GM12878 (cell line): ENCODE results near the gene NTN1. TPM values are rescaled to one million over a fixed set of nuclear protein-coding genes. Genes with fewer than 3 reads are reported as not detected.

Experiments used
- ATAC-seq: fragments of 200-7000 bp; cut with Tn5 transposase; 3 replicates; pipeline ENCODE4 v1.9.1; 2020; ENCODE audit warnings: mild to moderate bottlenecking, moderate library complexity
- BruUV-seq: library from RNA; stranded (reverse); fragments of 400-500 nt; replicated peaks from 2 replicates; lab custom pipeline; 2021; lab: Mats Ljungman, UMichigan
- CTCF ChIA-PET: fragments of 300-600 bp; sonication (Branson Sonifier 250); formaldehyde crosslinking; extraction: SDS; loops from one replicate; lab custom pipeline; 2021; ENCODE audit warnings: inconsistent platforms; lab: Yijun Ruan, JAX
- POLR2A ChIA-PET: fragments of 350-600 bp; formaldehyde crosslinking; extraction: SDS; loops from one replicate; lab custom pipeline; 2021; ENCODE audit warnings: inconsistent platforms; lab: Charles Lee
- RAD21 ChIA-PET: fragments of 300-600 bp; sonication (Branson Sonifier 250); formaldehyde crosslinking; loops from one replicate; lab custom pipeline; 2023; ENCODE audit warnings: antibody characterized with exemption; ENCODE audit not compliant: unreplicated experiment; lab: Charles Lee
- SMC1A ChIA-PET: fragments of 300-600 bp; sonication (Branson Sonifier 250); formaldehyde crosslinking; loops from one replicate; lab custom pipeline; 2023; ENCODE audit not compliant: unreplicated experiment, uncharacterized antibody; lab: Charles Lee
- DNase-seq: peaks from one replicate; pipeline ENCODE4 v3.0.0-alpha.2; 2011; ENCODE audit warnings: low read depth, low spot score
- FAIRE-seq: peaks from 3 replicates; lab custom pipeline; 2011; peaks lifted over from hg19 to GRCh38; lab: Jason Lieb, UNC
- H2AFZ ChIP-seq: 2 replicates; pipeline ENCODE4 v1.6.0; 2011; ENCODE audit warnings: low read depth, low read length, control low read depth; ENCODE audit not compliant: control insufficient read depth
- H3K27ac ChIP-seq: 2 replicates; pipeline ENCODE4 v1.5.1; 2011; ENCODE audit warnings: control low read depth; ENCODE audit not compliant: control insufficient read depth, insufficient read depth
- H3K27me3 ChIP-seq, 2 experiments: replicated peaks in 1 of 2; 2 replicates each; pipeline versions ENCODE4 v1.6.0 to v1.6.1; 2011; ENCODE audit warnings: low read length in 1 of 2; ENCODE audit not compliant: control insufficient read depth in 2 of 2, insufficient read depth in 2 of 2
- H3K36me3 ChIP-seq, 2 experiments: 2 replicates each; pipeline ENCODE4 v1.5.1; 2011; ENCODE audit warnings: low read length in 1 of 2; ENCODE audit not compliant: control insufficient read depth in 2 of 2, insufficient read depth in 2 of 2
- H3K4me1 ChIP-seq: 2 replicates; pipeline ENCODE4 v1.6.1; 2011; ENCODE audit warnings: mild to moderate bottlenecking, low read length, moderate library complexity, mixed read lengths; ENCODE audit not compliant: control insufficient read depth, insufficient read depth
- H3K4me2 ChIP-seq: 2 replicates; pipeline ENCODE4 v1.6.0; 2011; ENCODE audit warnings: control low read depth; ENCODE audit not compliant: control insufficient read depth, insufficient read depth
- H3K4me3 ChIP-seq: fragments of 200-600 bp; sonication (generic); 2 replicates; pipeline ENCODE4 v1.5.1; 2016
- H3K79me2 ChIP-seq: 2 replicates; pipeline ENCODE4 v1.6.0; 2011; ENCODE audit warnings: low read length; ENCODE audit not compliant: control insufficient read depth, insufficient read depth
- H3K9ac ChIP-seq: 2 replicates; pipeline ENCODE4 v1.8.0; 2011; ENCODE audit warnings: low read length, control low read depth, mixed read lengths; ENCODE audit not compliant: control insufficient read depth, insufficient read depth
- H3K9me3 ChIP-seq: replicated peaks from 3 replicates; pipeline ENCODE4 v1.5.1; 2011; ENCODE audit warnings: mild to moderate bottlenecking, low read length; ENCODE audit not compliant: control insufficient read depth, insufficient read depth
- H4K20me1 ChIP-seq: 2 replicates; pipeline ENCODE4 v1.6.0; 2011; ENCODE audit not compliant: control insufficient read depth, insufficient read depth
- BCLAF1 ChIP-seq: fragments of 450-650 bp; IDR thresholded peaks from 2 replicates; pipeline ENCODE4 v1.6.1; 2017; ENCODE audit warnings: antibody characterized with exemption, mild to moderate bottlenecking, moderate library complexity
- HDAC2 ChIP-seq: fragments of 200-600 bp; sonication (generic); IDR thresholded peaks from 2 replicates; pipeline ENCODE4 v1.6.1; 2017
- IRF4 ChIP-seq: IDR thresholded peaks from 2 replicates; pipeline ENCODE4 v1.6.1; 2011; ENCODE audit warnings: low read depth, low read length
- PKNOX1 ChIP-seq: fragments of 450-650 bp; IDR thresholded peaks from 2 replicates; pipeline ENCODE4 v1.6.1; 2016; ENCODE audit warnings: mild to moderate bottlenecking
- TCF7 ChIP-seq: IDR thresholded peaks from 2 replicates; pipeline ENCODE4 v1.6.1; 2014; ENCODE audit warnings: antibody characterized with exemption, borderline replicate concordance
- ZNF687 ChIP-seq: fragments of 450-650 bp; IDR thresholded peaks from 2 replicates; pipeline ENCODE4 v1.6.1; 2017; ENCODE audit warnings: mild to moderate bottlenecking, moderate library complexity
- WGBS: methylation state at CpG from one replicate; pipeline ENCODE4 v1.1.6; 2016; ENCODE audit warnings: low lambda C conversion rate; ENCODE audit not compliant: insufficient replicate concordance, insufficient coverage; ENCODE audit errors: missing lambda C conversion rate; 5-methylcytosine and 5-hydroxymethylcytosine counted together
- in situ Hi-C: fragments of 300-500 bp; cut with MboI; formaldehyde crosslinking; loops from 9 replicates; pipeline ENCODE4 v1.14.3; 2018; ENCODE audit warnings: mixed read lengths
- intact Hi-C: fragments of 100-400 bp; cut with micrococcal nuclease; formaldehyde crosslinking; loops from one replicate; pipeline ENCODE4 v1.14.2; 2022; ENCODE audit not compliant: unreplicated experiment
- polyA plus RNA-seq, 11 experiments: library from polyadenylated mRNA; depleted of rRNA in 4 of 11; unstranded in 6 of 11; stranded (reverse) in 5 of 11; fragments of >200 nt; fragmentation: Nextera tagmentation in 4 of 11; fragmentation: Illumina TruSeq in 1 of 11; extraction: Ambion mirVana in 4 of 11; extraction: Trizol in 1 of 11; gene quantifications; 1 replicate in 1 of 11; 2 replicates in 10 of 11; pipeline versions ENCODE4 v1.2.1 to v1.2.3, GENCODE V29; 2011 to 2016; ENCODE audit warnings: inconsistent platforms in 2 of 11, missing spikeins in 2 of 11, low read depth in 1 of 11
- total RNA-seq, 4 experiments: library from RNA; depleted of rRNA in 3 of 4; stranded (reverse); fragments of >200 nt in 3 of 4; fragmentation: Illumina TruSeq in 1 of 4; extraction: Trizol in 1 of 4; gene quantifications; 2 replicates each; pipeline versions ENCODE4 v1.2.1 to v1.2.3, GENCODE V29; 2013 to 2021

The NTN1 gene
- total and polyA plus RNA-seq, 10 of the 15 experiments (the other 5 are each of a cell fraction or from before 2014, with no cell fraction given): 0.02 to 0.89 (median 0.35) TPM

GRCh38 chr17:9229826-9230201, 208.5 kb downstream of the NTN1 start:
- H3K27ac ChIP-seq: no peak overlapping the region
- no peaks in the 10 kb centered on the region for H3K79me2 ChIP-seq
- in situ Hi-C loops (no loop called here), intact Hi-C loops (no loop called here)
- ChIA-PET RAD21 (no interaction called here), POLR2A (interaction anchor here (0.5 kb wide), 1 partner anchor 216 kb away, joined by 3 read pairs; no protein-coding TSS in a partner anchor), SMC1A (no interaction called here), CTCF (no interaction called here)
- H3K4me3 ChIP-seq: no peak overlapping the region
- H3K9ac ChIP-seq: no peak overlapping the region
- ATAC-seq (no peak), DNase-seq (no peak), FAIRE-seq (no peak)
- 0 out of 2 replicates have a peak, but pooled peaks cover 2% of the 10 kb centered on the region for H4K20me1 ChIP-seq
- H3K4me1 ChIP-seq: peaks cover 4% of the 10 kb centered on the region; the same call in 1 of the 2 replicates
- 16% methylated on average over 9 of the region's 9 CpGs for WGBS
- no TSS peak for BruUV-seq
- H3K4me2 ChIP-seq: no peak overlapping the region
- H3K36me3 ChIP-seq: no peaks in the 10 kb centered on the region
- no peaks in the 10 kb centered on the region; the same call in 2 of the 3 replicates for H3K9me3 ChIP-seq
- H2AFZ ChIP-seq: no peak overlapping the region
- H3K27me3 ChIP-seq: peaks cover 0 to 6% of the 10 kb centered on the region in 2 experiments; a peak in 1 of 4 replicates
- TF ChIP-seq BCLAF1 (no peak), TCF7 (no peak), HDAC2 (no peak), ZNF687 (no peak), PKNOX1 (no peak), IRF4 (no peak)
